Astrocyte of the spinal cord (primary cell): ENCODE data around the gene SLC24A2.

ENCODE experiments used
- DNase-seq: peaks from one replicate; pipeline ENCODE4 v3.0.0; 2011; ENCODE audit warnings: low read depth, low spot score
- H3K4me3 ChIP-seq: 2 replicates; pipeline ENCODE4 v1.5.1; 2011; ENCODE audit warnings: low read depth, mild to moderate bottlenecking, low read length, moderate library complexity
- in situ Hi-C: cut with HindIII; loops from 2 replicates; pipeline ENCODE4 v1.10.0; 2017; ENCODE audit warnings: low sequenced_read_pairs
- TF ChIP-seq, protein P1 (sequence below): IDR thresholded peaks from 2 replicates; pipeline ENCODE4 v1.5.1; 2012; ENCODE audit warnings: low read depth, mild to moderate bottlenecking, low read length, inconsistent platforms

The SLC24A2 gene

DNA sequence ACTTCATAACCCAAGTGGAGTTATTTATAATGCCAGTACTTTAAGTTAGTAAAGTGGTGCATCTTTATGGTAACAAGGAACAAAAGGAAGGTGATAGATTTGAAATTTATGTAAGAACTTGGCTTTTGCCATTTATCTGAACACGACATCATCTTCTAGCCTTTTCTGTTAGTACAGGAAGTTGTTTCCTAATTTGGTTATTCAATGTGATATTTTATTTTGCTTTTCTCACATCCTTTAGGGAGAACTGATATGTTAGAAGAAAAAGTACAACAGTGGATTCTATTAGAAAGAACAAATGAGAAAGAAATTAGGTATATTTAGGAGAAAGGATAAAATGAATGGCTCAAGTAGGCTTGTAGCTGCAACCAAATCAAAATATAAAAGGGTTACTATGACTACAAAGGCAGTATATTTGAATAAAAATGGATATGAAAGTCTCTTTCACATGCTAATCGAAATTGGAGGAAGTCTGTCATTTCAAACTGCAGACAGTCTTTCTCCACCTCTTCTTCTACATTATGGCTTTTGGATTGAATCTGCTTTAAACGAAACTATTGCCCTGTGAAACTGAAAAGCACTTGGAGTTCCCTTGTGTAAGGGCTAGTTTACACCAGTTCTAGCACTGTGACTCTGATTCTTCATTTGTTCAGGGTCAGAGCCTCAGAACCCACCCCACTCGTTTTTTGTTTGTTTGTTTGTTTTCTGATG is 18.5 kb upstream of the SLC24A2 start:
- TF ChIP-seq, protein P1, sequence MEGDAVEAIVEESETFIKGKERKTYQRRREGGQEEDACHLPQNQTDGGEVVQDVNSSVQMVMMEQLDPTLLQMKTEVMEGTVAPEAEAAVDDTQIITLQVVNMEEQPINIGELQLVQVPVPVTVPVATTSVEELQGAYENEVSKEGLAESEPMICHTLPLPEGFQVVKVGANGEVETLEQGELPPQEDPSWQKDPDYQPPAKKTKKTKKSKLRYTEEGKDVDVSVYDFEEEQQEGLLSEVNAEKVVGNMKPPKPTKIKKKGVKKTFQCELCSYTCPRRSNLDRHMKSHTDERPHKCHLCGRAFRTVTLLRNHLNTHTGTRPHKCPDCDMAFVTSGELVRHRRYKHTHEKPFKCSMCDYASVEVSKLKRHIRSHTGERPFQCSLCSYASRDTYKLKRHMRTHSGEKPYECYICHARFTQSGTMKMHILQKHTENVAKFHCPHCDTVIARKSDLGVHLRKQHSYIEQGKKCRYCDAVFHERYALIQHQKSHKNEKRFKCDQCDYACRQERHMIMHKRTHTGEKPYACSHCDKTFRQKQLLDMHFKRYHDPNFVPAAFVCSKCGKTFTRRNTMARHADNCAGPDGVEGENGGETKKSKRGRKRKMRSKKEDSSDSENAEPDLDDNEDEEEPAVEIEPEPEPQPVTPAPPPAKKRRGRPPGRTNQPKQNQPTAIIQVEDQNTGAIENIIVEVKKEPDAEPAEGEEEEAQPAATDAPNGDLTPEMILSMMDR, result no peak
- DNase-seq, result no peak
- no peak overlapping the region for H3K4me3 ChIP-seq
- in situ Hi-C loops, result no loop called here

DNA sequence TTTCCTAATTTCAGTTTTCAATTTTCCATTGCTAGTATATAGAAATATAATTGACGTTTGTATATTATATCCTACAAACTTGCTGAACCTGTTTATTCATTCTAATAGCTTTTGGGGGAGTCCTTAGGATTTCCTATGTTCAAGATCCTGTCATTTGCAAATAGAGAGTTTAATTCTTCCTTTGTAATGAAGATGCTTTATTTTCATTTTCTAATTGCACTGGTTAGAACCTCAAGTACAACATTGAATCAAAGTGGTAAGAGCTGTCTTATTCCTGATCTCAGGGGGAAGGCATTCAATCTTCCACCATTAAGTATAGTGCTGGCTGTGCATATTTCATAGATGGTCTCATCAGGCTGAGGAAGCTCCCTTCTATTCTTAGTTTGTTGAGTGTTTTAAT is 15.6 kb upstream of the SLC24A2 start:
- TF ChIP-seq, protein P1, result no peak
- H3K4me3 ChIP-seq, result no peak overlapping the region
- no peak for DNase-seq
- in situ Hi-C loops, result no loop called here

DNA sequence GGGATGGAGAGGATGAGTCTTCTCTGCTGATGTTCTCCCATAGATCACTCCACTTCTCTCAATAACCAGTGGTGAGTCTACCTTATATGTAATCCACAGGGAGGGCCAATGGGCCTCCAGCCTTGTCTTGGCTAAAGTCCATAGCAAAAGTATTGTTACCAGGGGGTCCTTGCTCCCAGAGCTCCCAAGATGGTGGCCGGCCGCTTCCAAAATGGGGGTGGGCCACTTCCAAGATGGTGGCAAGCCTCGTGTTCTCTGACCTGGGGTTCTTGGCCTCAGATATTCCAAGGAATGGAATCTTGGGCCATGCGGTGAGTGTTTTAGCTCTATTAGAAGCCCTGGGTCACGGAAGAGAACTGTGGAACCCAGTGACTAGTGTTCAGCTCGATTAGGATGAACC is 12.0 kb upstream of the SLC24A2 start:
- no peak overlapping the region for H3K4me3 ChIP-seq
- TF ChIP-seq, protein P1, result no peak
- in situ Hi-C loops, result no loop called here
- no peak for DNase-seq

DNA sequence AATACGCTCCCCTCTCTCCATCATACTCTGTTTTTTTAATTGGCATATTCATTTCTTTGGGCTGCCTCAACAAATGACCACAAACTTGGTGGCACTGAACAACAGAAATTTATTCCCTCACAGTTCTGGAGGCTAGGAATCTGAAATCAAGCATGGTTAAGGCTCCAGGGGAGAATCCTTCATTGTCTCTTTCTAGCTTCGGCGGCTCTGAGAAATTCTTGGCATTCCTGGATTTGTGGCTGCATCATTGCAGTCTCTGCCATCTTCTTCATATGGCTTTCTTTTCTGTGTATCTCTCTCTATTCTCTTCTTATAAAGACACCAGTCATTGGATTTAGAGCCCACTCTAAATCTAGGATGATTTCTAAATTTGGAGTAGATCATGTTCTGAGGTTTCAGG is 10.9 kb upstream of the SLC24A2 start:
- TF ChIP-seq, protein P1, result no peak
- no peak overlapping the region for H3K4me3 ChIP-seq
- no peak for DNase-seq
- in situ Hi-C loops, result no loop called here

DNA sequence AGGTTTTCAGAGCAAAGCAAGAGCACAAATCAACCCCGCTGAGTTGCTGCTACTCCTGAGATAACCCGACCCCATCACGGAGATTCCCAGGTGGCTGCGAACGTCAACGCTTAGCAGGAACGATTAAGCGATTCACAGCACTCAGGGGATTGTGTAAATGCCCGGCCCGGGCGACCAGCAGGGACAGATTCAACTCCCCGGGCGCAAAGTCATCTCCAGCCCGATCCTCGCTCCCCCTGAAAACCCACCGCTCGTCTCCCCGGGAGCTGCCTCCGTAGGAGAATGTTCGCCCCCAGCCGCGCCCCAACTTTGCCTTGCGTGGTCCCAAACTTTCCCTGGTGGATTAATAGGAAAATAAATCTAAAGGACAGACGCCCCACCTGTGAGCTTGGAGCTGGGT is 685 bp downstream of the SLC24A2 start:
- DNase-seq, result no peak
- TF ChIP-seq, protein P1, result no peak
- H3K4me3 ChIP-seq, result no peak overlapping the region
- in situ Hi-C loops, result no loop called here

DNA sequence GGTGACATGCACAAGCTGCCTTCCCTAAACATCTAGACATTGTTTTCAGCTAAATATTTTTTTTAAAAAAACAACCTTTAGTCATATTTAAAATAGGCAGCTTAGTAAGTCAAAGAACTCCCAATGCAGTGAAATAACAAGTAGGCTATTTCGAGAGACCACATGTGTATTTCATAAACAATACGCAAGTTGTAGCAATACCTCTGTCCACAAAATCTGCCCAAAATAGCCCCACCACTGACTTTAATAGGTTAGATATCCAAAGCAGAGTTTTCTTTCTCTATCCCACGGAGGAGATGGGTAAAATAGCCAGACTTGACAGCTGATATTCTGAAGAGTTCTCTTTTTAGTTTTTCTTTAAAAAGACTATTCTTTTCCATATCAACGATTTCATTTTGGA is 1.2 kb downstream of the SLC24A2 start:
- no peak overlapping the region for H3K4me3 ChIP-seq
- in situ Hi-C loops, result no loop called here
- TF ChIP-seq, protein P1, result no peak
- no peak for DNase-seq
